DMS 273 treated with DMSO at 0.1 percent for 48 hours (cell line): ENCODE measurements around the gene SEC63.
"Not testable (repeated sequence)": the region's sequence is repeated elsewhere in the genome, so short reads cannot be mapped to it uniquely, and the experiment has no call there.

Experiments used
- DNase-seq: peaks from one replicate; lab custom pipeline; 2025; lab: John Stamatoyannopoulos, UW

Gene SEC63

GRCh38 chr6:107860963-107861362 lies 97.0 kb downstream of the SEC63 start:
- DNase-seq, result not testable (repeated sequence)

- not testable (repeated sequence) for DNase-seq
Observed at GRCh38 chr6:107860144-107860543, 97.9 kb downstream of the SEC63 start.

GRCh38 chr6:107853230-107853629 lies 104.8 kb downstream of the SEC63 start:
- DNase-seq, result no peak

- no peak for DNase-seq
Observed at GRCh38 chr6:107849325-107849724, 108.7 kb downstream of the SEC63 start.

- peak; percentile 57 for DNase-seq
Observed at GRCh38 chr6:107847844-107848802, 109.9 kb downstream of the SEC63 start.

- DNase-seq, result no peak
Observed at GRCh38 chr6:107846262-107846795, 111.7 kb downstream of the SEC63 start.

- DNase-seq, result no peak
Observed at GRCh38 chr6:107845777-107846176, 112.2 kb downstream of the SEC63 start.

GRCh38 chr6:107843400-107843799 lies 114.6 kb downstream of the SEC63 start:
- no peak for DNase-seq

- no peak for DNase-seq
Observed at GRCh38 chr6:107841275-107841670, 116.7 kb downstream of the SEC63 start.

GRCh38 chr6:107840636-107841274 lies 117.3 kb downstream of the SEC63 start:
- DNase-seq, result no peak

- no peak for DNase-seq
Observed at GRCh38 chr6:107833136-107833535, 124.9 kb downstream of the SEC63 start.

- DNase-seq, result no peak
Observed at GRCh38 chr6:107832151-107833056, 125.6 kb downstream of the SEC63 start.

- no peak for DNase-seq
Observed at GRCh38 chr6:107830060-107830459, 127.9 kb downstream of the SEC63 start.

- DNase-seq, result no peak
Observed at GRCh38 chr6:107827541-107827940, 130.5 kb downstream of the SEC63 start.

GRCh38 chr6:107823047-107823557 lies 134.9 kb downstream of the SEC63 start:
- no peak for DNase-seq

GRCh38 chr6:107822176-107823046 lies 135.6 kb downstream of the SEC63 start:
- no peak for DNase-seq

GRCh38 chr6:107821591-107821990 lies 136.4 kb downstream of the SEC63 start:
- no peak for DNase-seq

GRCh38 chr6:107820338-107821261 lies 137.4 kb downstream of the SEC63 start:
- no peak for DNase-seq

- DNase-seq, result no peak
Observed at GRCh38 chr6:107819964-107820337, 138.1 kb downstream of the SEC63 start.

- DNase-seq, result no peak
Observed at GRCh38 chr6:107819217-107819616, 138.8 kb downstream of the SEC63 start.
